Liver (tissue), 9 donors: ENCODE data around the gene SCAF11. TPM values are rescaled to one million over a fixed set of nuclear protein-coding genes. Genes with fewer than 3 reads are reported as not detected.

ENCODE experiments used
- DNase-seq: peaks from one replicate; pipeline ENCODE4 v3.0.0-alpha.2; 2017; ENCODE audit warnings: low spot score
- H3K27ac ChIP-seq, 2 donors: one replicate each; pipeline ENCODE4 v1.7.0; 2013; ENCODE audit warnings: inconsistent platforms in 2 of 2, low read length in 2 of 2, control low read depth in 1 of 2, low read depth in 1 of 2, mild to moderate bottlenecking in 1 of 2
- H3K27me3 ChIP-seq, 4 donors: one replicate each; pipeline versions ENCODE4 v1.6.1 to v1.7.0; 2013; ENCODE audit warnings: low read length in 3 of 4, inconsistent platforms in 1 of 4, mild to moderate bottlenecking in 1 of 4, moderate library complexity in 1 of 4; ENCODE audit not compliant: control insufficient read depth in 4 of 4, insufficient read depth in 4 of 4
- H3K36me3 ChIP-seq, 4 donors: one replicate each; pipeline versions ENCODE4 v1.6.1 to v1.7.0; 2013; ENCODE audit warnings: low read length in 3 of 4, mild to moderate bottlenecking in 3 of 4, low read depth in 1 of 4, moderate library complexity in 1 of 4; ENCODE audit not compliant: control insufficient read depth in 4 of 4, insufficient read depth in 3 of 4
- H3K4me1 ChIP-seq, 4 donors: one replicate each; pipeline versions ENCODE4 v1.6.1 to v1.7.0; 2013; ENCODE audit warnings: low read length in 3 of 4, mild to moderate bottlenecking in 3 of 4, moderate library complexity in 1 of 4; ENCODE audit not compliant: control insufficient read depth in 4 of 4, insufficient read depth in 4 of 4
- H3K4me3 ChIP-seq, 3 donors: one replicate each; pipeline versions ENCODE4 v1.6.1 to v1.7.0; 2013; ENCODE audit warnings: low read length in 3 of 3, control low read depth in 1 of 3, low read depth in 1 of 3, mild to moderate bottlenecking in 1 of 3
- H3K9ac ChIP-seq, 2 donors: one replicate each; pipeline ENCODE4 v1.7.0; 2013; ENCODE audit warnings: low read length in 2 of 2, mild to moderate bottlenecking in 2 of 2, moderate library complexity in 2 of 2, control low read depth in 1 of 2, low read depth in 1 of 2
- H3K9me3 ChIP-seq, 4 donors: one replicate each; pipeline versions ENCODE4 v1.6.1 to v1.7.0; 2013; ENCODE audit warnings: low read length in 3 of 4; ENCODE audit not compliant: control insufficient read depth in 4 of 4
- ATF3 ChIP-seq: IDR thresholded peaks from 2 replicates; pipeline ENCODE4 v1.6.1; 2016; ENCODE audit warnings: antibody characterized with exemption
- CTCF ChIP-seq: fragments of 150-350 bp; IDR thresholded peaks from 2 replicates; pipeline ENCODE4 v1.5.1; 2017; ENCODE audit warnings: improper control_type of control experiment, low read depth, low read length; ENCODE audit not compliant: missing input control
- EGR1 ChIP-seq, 2 donors: IDR thresholded peaks; 2 replicates each; pipeline ENCODE4 v1.6.1; 2016 to 2018; ENCODE audit warnings: antibody characterized with exemption in 2 of 2, low read depth in 2 of 2
- FOXA1 ChIP-seq: IDR thresholded peaks from 2 replicates; pipeline ENCODE4 v1.6.1; 2016; ENCODE audit warnings: antibody characterized with exemption
- FOXA2 ChIP-seq: IDR thresholded peaks from 2 replicates; pipeline ENCODE4 v1.6.1; 2016; ENCODE audit warnings: antibody characterized with exemption
- HNF4A ChIP-seq, 2 donors: conservative IDR thresholded peaks; 2 replicates each; pipeline ENCODE4 v1.6.1; 2016; ENCODE audit warnings: antibody characterized with exemption in 2 of 2, mild to moderate bottlenecking in 2 of 2
- HNF4G ChIP-seq: IDR thresholded peaks from 2 replicates; pipeline ENCODE4 v1.6.1; 2016; ENCODE audit warnings: antibody characterized with exemption
- JUND ChIP-seq, 2 donors: IDR thresholded peaks; 2 replicates each; pipeline ENCODE4 v1.6.1; 2016; ENCODE audit warnings: antibody characterized with exemption in 2 of 2
- MAX ChIP-seq: IDR thresholded peaks from 2 replicates; pipeline ENCODE4 v1.6.1; 2016; ENCODE audit warnings: antibody characterized with exemption
- NR2F2 ChIP-seq: IDR thresholded peaks from 2 replicates; pipeline ENCODE4 v1.6.1; 2016; ENCODE audit warnings: antibody characterized with exemption
- RAD21 ChIP-seq, 2 donors: IDR thresholded peaks; 2 replicates each; pipeline ENCODE4 v1.6.1; 2016; ENCODE audit warnings: antibody characterized with exemption in 2 of 2, mild to moderate bottlenecking in 2 of 2
- REST ChIP-seq: IDR thresholded peaks from 2 replicates; pipeline ENCODE4 v1.6.1; 2016; ENCODE audit warnings: antibody characterized with exemption, mild to moderate bottlenecking
- RXRA ChIP-seq, 2 donors: IDR thresholded peaks; 2 replicates each; pipeline ENCODE4 v1.6.1; 2017 to 2018; ENCODE audit warnings: antibody characterized with exemption in 2 of 2, mild to moderate bottlenecking in 1 of 2
- SP1 ChIP-seq: IDR thresholded peaks from 2 replicates; pipeline ENCODE4 v1.6.1; 2018; ENCODE audit warnings: antibody characterized with exemption, mild to moderate bottlenecking
- TAF1 ChIP-seq: conservative IDR thresholded peaks from 2 replicates; pipeline ENCODE4 v1.6.1; 2016; ENCODE audit warnings: antibody characterized with exemption, mild to moderate bottlenecking
- YY1 ChIP-seq: IDR thresholded peaks from 2 replicates; pipeline ENCODE4 v1.6.1; 2016; ENCODE audit warnings: antibody characterized with exemption, mild to moderate bottlenecking
- ZBTB33 ChIP-seq: IDR thresholded peaks from 2 replicates; pipeline ENCODE4 v1.6.1; 2016; ENCODE audit warnings: antibody characterized with exemption
- WGBS: extraction: QIAGEN DNeasy Blood & Tissue Kit; methylation state at CpG from one replicate; pipeline ENCODE4 v1.1.7; 2013; 5-methylcytosine and 5-hydroxymethylcytosine counted together
- polyA plus RNA-seq, 2 donors: library from polyadenylated mRNA; stranded (reverse) in 1 of 2; unstranded in 1 of 2; fragments of 200-250 nt in 1 of 2; fragments of >200 nt in 1 of 2; fragmentation: Nextera tagmentation in 1 of 2; extraction: Ambion mirVana in 1 of 2; gene quantifications; one replicate each; pipeline versions ENCODE4 v1.2.1 to v1.2.3, GENCODE V29; 2013 to 2015
- total RNA-seq, 2 donors: library from RNA; depleted of rRNA; stranded (reverse); fragments of >200 nt; gene quantifications; one replicate each; pipeline ENCODE4 v1.2.3, GENCODE V29; 2014
- donor health status: healthy.
- donor health status: healthy.
- donor health status: healthy.
- donor health status: healthy.
- donor health status: healthy.

SCAF11 gene
- total and polyA plus RNA-seq, 4 donors, result 15.6 to 80.0 (median 43.9) TPM

- no peak overlapping the region for H3K27ac ChIP-seq
- 92% methylated on average over 2 of the region's 2 CpGs for WGBS
- H3K27me3 ChIP-seq, result no peaks in the 10 kb centered on the region
- H3K9ac ChIP-seq, result no peak overlapping the region
- H3K4me3 ChIP-seq, result no peak overlapping the region
- no peaks in the 10 kb centered on the region for H3K4me1 ChIP-seq
- TF ChIP-seq SP1 (no peak), TAF1 (no peak), JUND (IDR thresholded peaks at IDR 0.05) (no peak), CTCF (no peak), RAD21 (IDR thresholded peaks at IDR 0.05) (no peak), EGR1 (IDR thresholded peaks at IDR 0.05; ENCODE audit: low read depth in 2 of 2) (no peak), FOXA2 (no peak), ATF3 (no peak), REST (no peak), FOXA1 (no peak), HNF4G (no peak), NR2F2 (no peak), HNF4A (conservative IDR thresholded peaks at IDR 0.05) (no peak), MAX (no peak), RXRA (IDR thresholded peaks at IDR 0.05) (no peak), ZBTB33 (no peak)
- DNase-seq, result no peak
- no peaks in the 10 kb centered on the region for H3K9me3 ChIP-seq
- H3K36me3 ChIP-seq, result peaks cover 1 to 29% (median 27%) of the 10 kb centered on the region in 4 donors
Observed at GRCh38 chr12:45939759-45940158, 50.6 kb downstream of the SCAF11 start.

- Histone ChIP-seq H3K4me1 (no peaks in the 10 kb centered on the region), H3K27ac (no peak overlapping the region), H3K27me3 (no peaks in the 10 kb centered on the region), H3K9ac (no peak overlapping the region), H3K36me3 (peaks cover 1 to 27% (median 23%) of the 10 kb centered on the region in 4 donors), H3K9me3 (no peaks in the 10 kb centered on the region), H3K4me3 (no peak overlapping the region)
- DNase-seq, result no peak
- 84% methylated on average over 2 of the region's 2 CpGs for WGBS
- TF ChIP-seq FOXA2 (no peak), EGR1 (IDR thresholded peaks at IDR 0.05; ENCODE audit: low read depth in 2 of 2) (no peak), FOXA1 (no peak), ZBTB33 (no peak), HNF4A (conservative IDR thresholded peaks at IDR 0.05) (no peak), JUND (IDR thresholded peaks at IDR 0.05) (no peak), SP1 (no peak), RXRA (IDR thresholded peaks at IDR 0.05) (no peak), HNF4G (no peak), YY1 (no peak), MAX (no peak), REST (no peak), ATF3 (no peak), RAD21 (IDR thresholded peaks at IDR 0.05) (no peak), TAF1 (no peak)
Observed at GRCh38 chr12:45938566-45938965, 51.8 kb downstream of the SCAF11 start.
